HG03442 (cell line): ENCODE data around the gene MYO7B.

Experiments
- ATAC-seq: cut with Tn5 transposase; IDR thresholded peaks from one replicate; pipeline ENCODE4 v1.9.1; 2021; ENCODE audit warnings: mild to moderate bottlenecking, moderate library complexity; ENCODE audit not compliant: unreplicated experiment

Gene MYO7B

DNA sequence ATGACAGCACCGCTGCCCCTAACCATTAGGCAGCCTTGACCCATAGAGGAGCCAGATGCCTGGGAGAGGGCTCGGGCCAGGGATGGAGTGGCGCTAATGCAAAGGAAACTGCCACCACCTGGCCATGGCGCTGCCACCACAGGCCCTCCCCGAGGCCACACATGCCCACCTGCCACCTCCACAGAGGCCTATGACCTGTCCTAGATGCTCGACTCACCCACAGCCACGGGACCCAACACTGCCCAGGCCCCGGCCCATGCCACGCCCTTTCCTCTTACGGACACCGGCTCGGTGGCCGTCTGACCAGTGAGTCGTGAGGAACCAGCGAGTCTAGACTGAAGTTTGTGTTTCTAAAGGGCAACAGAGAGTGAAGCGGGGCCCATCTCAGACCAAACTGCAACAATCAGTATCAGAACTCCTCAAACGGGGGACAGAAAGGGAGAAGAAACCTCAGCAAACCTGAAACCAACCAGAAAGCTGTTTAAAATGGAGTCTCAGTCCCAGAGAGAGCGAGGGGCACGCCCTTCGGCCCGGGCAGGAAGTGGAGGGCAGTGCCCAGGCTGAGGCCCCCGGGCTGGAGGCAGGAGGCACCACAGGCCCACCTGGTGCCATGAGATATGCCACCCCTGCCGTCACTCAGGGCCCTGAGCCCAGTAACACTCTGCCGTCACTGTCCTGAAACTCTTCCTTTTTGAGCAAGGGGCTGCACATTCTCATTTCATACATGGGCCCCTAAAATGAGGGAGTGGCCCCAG, 111.2 kb downstream of the MYO7B start:
- ATAC-seq = no peak

GRCh38 chr2:127647242-127648190, 112.0 kb downstream of the MYO7B start:
- no peak for ATAC-seq

DNA sequence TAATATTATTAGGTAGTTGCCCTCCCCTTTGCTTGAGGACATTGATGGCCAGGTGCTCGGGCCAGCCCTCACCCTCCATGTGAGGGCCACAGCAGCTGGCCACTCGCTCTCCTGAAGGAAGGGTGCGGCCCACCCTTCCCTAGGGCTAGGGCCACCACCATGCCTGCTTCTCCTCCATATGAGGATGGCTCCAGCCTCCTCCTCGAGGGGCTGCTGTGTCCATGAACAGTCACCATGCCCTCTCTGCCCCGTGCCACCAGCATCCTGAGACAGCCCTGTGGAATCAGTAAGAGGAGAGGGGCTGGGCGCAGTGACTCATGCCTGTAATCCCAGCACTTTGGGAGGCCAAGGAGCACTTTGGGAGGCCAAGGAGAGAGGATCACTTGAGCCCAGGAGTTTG, 112.8 kb downstream of the MYO7B start:
- no peak for ATAC-seq

GRCh38 chr2:127649100-127649611, 113.7 kb downstream of the MYO7B start:
- no peak for ATAC-seq

GRCh38 chr2:127649684-127650040, 114.2 kb downstream of the MYO7B start:
- peak; percentile 52 for ATAC-seq

DNA sequence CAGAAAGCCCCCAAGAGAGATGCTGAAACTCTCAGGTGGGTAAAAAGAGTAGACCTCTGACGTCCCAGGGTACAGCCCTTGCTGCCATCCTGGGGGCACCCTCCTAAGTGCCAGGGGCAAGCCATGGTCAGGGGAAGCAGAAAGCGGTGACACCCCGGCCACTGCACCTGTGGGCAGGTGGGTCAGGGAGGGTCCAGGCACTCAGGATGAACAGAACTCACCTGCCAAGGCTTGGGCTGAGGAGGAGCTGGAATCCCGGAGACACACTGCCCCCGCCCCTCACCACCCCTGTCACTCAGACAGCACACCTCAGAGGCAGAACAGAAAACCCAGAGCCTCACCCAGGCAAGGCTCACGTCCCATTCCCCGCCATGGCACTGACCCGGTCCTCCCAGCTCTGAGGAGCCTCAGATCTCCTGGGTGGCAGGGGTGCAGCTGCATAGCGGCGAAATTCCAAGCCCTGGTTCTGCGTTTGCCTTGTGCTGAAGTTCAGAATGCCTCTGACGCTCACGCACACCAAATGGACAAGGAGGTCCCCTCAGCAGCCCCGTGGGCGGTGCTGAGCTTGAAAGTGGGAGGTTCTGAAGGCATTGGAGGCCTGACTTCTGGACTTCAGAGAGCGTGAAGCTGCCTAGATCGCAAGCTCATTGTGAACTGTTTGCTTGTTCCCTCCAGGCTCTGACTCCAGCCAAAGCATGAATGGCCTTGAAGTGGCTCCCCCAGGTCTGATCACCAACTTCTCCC, 114.7 kb downstream of the MYO7B start:
- ATAC-seq = no peak

DNA sequence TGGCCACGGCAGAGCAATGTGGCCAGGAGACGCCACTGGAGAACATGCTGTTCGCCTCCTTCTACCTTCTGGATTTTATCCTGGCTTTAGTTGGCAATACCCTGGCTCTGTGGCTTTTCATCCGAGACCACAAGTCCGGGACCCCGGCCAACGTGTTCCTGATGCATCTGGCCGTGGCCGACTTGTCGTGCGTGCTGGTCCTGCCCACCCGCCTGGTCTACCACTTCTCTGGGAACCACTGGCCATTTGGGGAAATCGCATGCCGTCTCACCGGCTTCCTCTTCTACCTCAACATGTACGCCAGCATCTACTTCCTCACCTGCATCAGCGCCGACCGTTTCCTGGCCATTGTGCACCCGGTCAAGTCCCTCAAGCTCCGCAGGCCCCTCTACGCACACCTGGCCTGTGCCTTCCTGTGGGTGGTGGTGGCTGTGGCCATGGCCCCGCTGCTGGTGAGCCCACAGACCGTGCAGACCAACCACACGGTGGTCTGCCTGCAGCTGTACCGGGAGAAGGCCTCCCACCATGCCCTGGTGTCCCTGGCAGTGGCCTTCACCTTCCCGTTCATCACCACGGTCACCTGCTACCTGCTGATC, 115.4 kb downstream of the MYO7B start:
- ATAC-seq = no peak

GRCh38 chr2:127651381-127651809, 115.9 kb downstream of the MYO7B start:
- no peak for ATAC-seq

GRCh38 chr2:127651971-127652550, 116.6 kb downstream of the MYO7B start:
- ATAC-seq = no peak

- ATAC-seq = no peak
Observed at GRCh38 chr2:127652786-127653357, 117.4 kb downstream of the MYO7B start.

DNA sequence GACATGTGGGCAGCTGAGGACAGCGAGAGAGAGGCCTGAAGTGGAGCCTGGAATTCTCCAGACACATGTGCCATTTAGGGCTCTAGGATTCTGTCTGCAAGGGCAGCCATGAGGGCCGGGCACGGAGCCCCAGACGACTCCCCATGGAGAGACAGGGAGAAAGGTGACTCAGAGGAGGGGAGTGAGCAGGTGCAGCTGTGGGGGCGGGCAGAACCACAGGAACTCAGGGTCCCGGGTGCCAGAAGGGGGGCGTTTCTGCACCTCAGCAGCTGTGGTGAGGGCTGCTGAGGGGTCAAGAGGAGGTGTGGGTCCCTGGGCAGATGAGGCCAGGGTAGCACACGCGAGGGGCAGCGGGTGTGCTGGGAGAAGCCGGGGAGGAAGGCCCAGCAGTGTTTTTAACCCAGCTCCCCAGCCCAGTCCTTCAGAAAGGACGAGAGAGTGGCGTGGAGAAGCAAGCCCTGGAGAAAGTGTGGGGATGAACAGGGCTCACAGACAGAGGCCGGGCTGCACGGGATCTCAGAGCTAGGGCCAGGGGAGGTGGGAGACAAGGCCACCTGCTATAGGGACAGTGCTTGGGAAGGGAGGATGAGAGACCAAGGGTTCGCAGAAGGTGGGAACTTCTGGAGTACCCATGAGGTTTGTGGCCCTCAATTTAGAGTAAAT, 118.1 kb downstream of the MYO7B start:
- ATAC-seq = no peak

- no peak for ATAC-seq
Observed at GRCh38 chr2:127654084-127654837, 118.8 kb downstream of the MYO7B start.

DNA sequence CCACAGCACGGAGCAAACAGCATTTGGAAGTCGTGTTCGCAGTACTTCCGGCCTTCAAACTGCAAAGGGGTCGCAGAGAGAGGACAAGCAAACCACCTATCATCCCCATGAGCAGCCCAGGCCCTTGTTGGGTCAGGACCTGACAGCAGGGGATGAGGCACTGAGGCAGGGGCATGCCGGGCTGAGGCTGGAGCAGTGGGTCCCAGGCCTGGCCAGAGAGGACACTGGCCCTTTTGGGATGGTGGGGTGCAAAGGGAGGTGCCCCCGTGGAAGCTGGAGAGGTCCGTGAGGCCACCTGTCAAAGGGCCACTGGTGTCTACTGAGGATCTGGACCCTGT, 119.3 kb downstream of the MYO7B start:
- ATAC-seq = no peak

- ATAC-seq = no peak
Observed at GRCh38 chr2:127655209-127656073, 120.0 kb downstream of the MYO7B start.

DNA sequence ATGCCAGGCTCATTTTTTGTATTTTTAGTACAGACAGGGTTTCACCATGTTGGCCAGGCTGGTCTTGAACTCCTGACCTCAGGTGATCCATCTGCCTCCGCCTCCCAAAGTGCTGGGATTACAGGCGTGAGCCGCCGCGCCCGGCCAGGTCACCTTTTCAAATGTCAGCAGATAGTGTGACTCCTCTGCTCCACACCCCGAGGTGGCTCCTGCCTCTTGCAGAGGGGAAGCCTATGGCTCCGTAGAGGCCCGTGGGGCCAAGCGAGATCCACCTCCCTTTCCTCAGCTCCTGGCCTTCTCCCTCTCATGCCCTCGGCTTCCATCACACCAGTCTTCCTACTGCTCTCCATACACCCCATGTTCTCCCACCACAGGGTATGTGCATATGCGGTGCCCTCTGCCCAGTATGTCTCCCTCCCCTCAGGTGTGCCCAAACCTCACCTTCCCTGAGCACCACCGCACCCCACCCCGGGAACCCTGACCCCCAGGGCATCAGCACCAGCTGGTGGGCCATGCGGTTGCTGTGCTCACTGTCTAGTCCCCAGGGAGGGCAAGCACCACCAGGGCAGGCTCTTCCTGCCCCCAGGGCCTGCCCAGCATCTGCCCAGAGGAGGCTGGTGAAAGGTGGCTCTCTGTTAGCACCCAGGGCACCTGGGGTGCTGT, 121.2 kb downstream of the MYO7B start:
- no peak for ATAC-seq

GRCh38 chr2:127657232-127657595, 121.7 kb downstream of the MYO7B start:
- no peak for ATAC-seq

DNA sequence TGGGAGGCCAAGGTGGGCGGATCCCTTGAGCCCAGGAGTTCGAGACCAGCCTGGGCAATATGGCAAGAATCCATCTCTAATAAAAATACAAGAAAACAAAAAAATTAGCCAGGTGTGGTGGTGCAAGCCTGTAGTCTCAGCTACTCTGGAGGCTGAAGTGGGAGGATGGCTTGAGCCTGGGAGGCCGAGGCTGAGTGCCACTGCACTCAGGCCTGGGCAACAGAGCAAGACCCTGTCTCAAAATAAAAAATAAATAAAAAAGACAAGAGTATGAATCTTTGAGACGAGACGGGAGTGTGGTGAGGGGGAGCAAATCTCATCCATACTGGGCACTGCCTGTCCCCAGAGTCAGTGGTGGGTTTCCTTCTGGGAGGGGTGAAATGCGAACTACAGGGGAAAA, 122.7 kb downstream of the MYO7B start:
- no peak for ATAC-seq
